ENCODE results near the gene TMEM222.

DNA sequence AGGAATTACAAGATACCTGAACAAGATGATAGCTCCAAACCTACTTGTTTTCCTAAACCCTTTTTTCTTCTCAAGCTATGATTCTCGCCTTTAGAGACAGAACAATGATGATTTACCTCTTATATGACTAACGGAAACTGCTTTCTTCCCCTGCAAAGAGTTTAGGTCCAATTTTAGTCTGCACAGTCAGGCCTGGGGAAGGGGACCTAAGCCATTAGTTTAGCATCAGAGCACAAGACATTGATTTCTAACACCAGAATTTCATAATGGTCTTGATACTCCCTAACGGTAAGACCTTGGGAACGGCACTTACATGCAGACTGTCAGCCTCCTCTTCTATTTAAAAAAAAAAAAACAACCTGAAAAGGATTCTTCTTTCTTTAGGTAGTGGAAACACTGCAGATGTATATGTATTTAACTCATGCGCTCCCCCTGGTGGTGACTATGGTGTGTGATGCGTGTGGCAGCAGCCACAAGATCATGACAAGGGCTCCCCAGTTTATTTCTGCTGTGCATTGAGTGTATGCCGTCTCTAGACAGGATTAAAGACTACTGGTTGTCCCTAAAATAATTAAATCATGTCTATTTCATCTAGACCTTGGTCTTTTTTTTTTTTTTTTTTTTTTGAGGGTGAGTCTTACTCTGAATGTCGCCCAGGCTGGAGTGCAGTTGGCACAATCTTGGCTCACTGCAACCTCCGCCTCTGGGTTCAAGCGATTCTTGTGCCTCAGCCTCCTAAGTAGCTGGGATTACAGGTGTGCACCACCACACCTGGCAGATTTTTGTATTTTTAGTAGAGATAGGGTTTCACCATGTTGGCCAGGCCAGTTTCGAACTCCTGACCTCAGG is 37.3 kb upstream of the TMEM222 start:
- TF ChIP-seq, protein P1, sequence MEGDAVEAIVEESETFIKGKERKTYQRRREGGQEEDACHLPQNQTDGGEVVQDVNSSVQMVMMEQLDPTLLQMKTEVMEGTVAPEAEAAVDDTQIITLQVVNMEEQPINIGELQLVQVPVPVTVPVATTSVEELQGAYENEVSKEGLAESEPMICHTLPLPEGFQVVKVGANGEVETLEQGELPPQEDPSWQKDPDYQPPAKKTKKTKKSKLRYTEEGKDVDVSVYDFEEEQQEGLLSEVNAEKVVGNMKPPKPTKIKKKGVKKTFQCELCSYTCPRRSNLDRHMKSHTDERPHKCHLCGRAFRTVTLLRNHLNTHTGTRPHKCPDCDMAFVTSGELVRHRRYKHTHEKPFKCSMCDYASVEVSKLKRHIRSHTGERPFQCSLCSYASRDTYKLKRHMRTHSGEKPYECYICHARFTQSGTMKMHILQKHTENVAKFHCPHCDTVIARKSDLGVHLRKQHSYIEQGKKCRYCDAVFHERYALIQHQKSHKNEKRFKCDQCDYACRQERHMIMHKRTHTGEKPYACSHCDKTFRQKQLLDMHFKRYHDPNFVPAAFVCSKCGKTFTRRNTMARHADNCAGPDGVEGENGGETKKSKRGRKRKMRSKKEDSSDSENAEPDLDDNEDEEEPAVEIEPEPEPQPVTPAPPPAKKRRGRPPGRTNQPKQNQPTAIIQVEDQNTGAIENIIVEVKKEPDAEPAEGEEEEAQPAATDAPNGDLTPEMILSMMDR (conservative IDR thresholded peaks at IDR 0.05; ENCODE audit: low read depth, low read length) = peak; percentile 88
- no peak for TF ChIP-seq EZH2 (IDR thresholded peaks at IDR 0.05; ENCODE audit: borderline replicate concordance, low read depth, low read length, poor library complexity, severe bottlenecking)

Data from A673 (cell line).